CD4-positive, alpha-beta T cell treated with Interleukin-10 for 1 hour (primary cell): ENCODE data around the gene FERD3L.

Source experiments
- DNase-seq: peaks from one replicate; pipeline ENCODE4 v3.0.0-alpha.2; 2020

The FERD3L gene

DNA sequence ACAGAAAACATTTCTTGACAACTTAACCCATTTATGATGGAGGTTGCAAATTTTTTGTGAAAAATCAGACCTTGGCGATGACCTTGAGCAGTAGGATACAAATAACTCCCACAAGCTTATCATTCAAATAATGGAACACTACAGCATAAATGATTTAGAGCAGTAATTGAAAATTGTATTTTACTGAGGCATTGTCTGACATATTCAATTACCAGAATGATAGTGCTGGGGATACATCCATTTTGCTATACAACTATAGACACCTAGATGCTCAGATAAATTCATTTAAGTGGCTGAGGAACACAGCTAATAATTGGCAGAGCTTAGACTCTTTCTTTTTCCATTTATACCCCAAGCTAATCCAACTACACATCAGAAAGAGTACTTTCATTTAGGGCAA lies 46.7 kb downstream of the FERD3L start:
- DNase-seq = no peak

DNA sequence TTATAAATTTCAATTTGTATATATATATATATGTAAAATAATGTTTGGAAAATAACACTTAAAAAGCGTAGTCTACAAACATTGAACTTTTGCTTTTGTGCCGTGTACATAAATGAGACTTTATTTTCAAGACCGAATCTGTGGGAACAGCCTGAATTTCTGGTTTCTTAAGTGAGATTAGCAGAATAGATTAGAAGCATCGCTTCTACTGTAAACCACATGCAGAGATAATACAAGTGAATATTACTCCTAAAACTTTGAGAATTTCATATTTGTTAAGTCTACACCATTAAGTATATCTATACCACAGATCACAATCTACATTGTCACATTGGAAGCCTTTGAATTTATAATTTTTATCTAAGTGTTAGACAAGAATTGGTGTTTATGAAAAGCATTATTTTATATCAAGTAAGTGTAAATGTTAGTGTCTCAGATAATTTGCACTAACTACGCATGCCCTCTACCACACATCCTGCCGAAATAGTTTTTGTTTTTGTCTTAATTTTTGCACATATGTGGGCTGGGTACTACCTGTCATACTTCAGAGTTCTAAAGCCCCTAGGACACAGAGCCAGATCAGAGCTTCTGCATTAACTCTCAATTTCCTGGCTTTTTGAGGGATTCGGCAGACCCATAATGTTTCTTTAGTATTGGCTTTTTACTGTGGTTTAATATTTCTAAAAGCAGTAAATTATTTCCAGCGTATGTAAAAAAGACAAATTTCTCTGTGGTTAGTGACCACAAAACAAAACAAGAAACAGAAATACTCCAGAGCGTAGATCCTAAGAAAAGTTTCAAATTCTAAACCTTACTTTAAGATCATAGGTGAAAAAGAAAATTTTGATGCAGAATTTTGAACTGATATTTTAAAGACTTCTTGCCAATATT lies 47.8 kb downstream of the FERD3L start:
- no peak for DNase-seq

DNA sequence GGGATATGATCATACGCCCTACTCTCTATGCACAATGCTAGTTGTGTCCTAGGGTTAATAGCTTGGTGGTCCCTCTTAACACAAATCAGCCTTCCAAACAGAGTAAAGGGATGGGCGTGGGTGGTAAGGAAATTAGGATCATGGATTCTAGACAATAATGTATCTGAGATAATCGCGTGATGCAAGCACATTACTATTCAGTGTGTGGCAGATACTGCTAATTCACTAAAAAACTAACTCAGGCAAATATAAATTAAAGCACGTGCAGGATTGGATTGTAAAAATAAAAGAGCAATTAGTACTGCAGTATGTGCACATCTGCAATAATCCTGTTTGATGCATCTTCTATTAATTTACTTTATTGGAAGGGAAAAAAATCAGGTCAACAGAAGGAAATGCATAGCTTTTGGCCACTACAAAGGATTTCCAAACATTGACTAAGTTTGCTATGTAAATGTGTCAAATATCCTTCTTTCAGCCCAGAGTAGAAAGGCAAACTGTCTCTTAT lies 49.8 kb downstream of the FERD3L start:
- no peak for DNase-seq
